Lower leg skin (tissue), 4 donors: ENCODE data around the gene RXYLT1. TPM values are rescaled to one million over a fixed set of nuclear protein-coding genes. Genes with fewer than 3 reads are reported as not detected.

Experiments
- DNase-seq, 2 donors: peaks; one replicate each; pipeline ENCODE4 v3.0.0-alpha.2; 2019; ENCODE audit warnings: low spot score in 2 of 2
- H3K4me3 ChIP-seq: fragments of 200-600 bp; sonication (generic); 2 replicates; pipeline ENCODE4 v1.5.1; 2017; ENCODE audit warnings: mild to moderate bottlenecking, low read depth; ENCODE audit not compliant: poor library complexity, severe bottlenecking
- CTCF ChIP-seq, 3 donors: fragments of 450-650 bp; IDR thresholded peaks; one replicate each; pipeline ENCODE4 v1.5.1; 2016; ENCODE audit warnings: antibody characterized with exemption in 3 of 3, mild to moderate bottlenecking in 3 of 3, moderate library complexity in 2 of 3
- POLR2A ChIP-seq, 2 donors: fragments of 450-650 bp; IDR thresholded peaks; one replicate each; pipeline ENCODE4 v1.6.1; 2016 to 2017; ENCODE audit warnings: antibody characterized with exemption in 2 of 2, mild to moderate bottlenecking in 1 of 2, moderate library complexity in 1 of 2
- WGBS, 2 donors: methylation state at CpG; one replicate each; pipeline ENCODE4 v1.1.5; 2018; 5-methylcytosine and 5-hydroxymethylcytosine counted together
- intact Hi-C: fragments of 100-400 bp; cut with DNase I; formaldehyde crosslinking; loops from one replicate; pipeline ENCODE4 v1.15.0; 2023; ENCODE audit warnings: low total_unique reads
- total RNA-seq, 4 donors: library from RNA; depleted of rRNA; stranded (reverse); fragments of >200 nt; gene quantifications; one replicate each; pipeline ENCODE4 v1.1.0, GENCODE V29; 2016

The RXYLT1 gene
- total RNA-seq, 4 donors from 2014 or later, result 10.1 to 16.4 (median 14.7) TPM

DNA sequence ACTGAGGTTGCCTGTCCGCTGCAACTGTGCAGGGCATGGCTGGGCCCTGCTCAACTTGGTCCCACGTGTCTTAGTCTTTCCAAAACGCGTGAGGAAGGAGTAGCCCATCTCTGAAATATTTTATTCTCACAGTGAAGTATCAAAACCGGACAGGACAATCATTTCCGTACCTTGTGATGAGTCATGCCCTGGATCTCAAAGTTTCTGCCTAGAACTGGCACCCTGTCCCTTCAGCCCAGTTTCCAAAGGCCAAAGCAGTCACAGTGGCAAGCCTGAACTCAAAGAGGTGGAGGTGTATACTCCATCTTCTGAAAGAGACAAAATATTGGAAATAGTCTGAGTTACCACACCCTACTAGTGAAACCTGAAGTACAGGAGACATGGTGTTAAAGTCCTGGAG, 36.3 kb downstream of the RXYLT1 start:
- intact Hi-C loops, result no loop called here
- WGBS, 2 donors, result 76 to 94% methylated on average over 6 of the region's 6 CpGs
- DNase-seq, result no peak
- no peak overlapping the region for H3K4me3 ChIP-seq
- TF ChIP-seq POLR2A (IDR thresholded peaks at IDR 0.05) (no peak), CTCF (IDR thresholded peaks at IDR 0.05) (no peak)

GRCh38 chr12:63820427-63820826, 40.7 kb downstream of the RXYLT1 start:
- intact Hi-C loops, result no loop called here
- WGBS, 2 donors, result 75 to 84% methylated on average over 1 of the region's 1 CpG
- DNase-seq, result no peak
- no peak for TF ChIP-seq POLR2A (IDR thresholded peaks at IDR 0.05)
- no peak overlapping the region for H3K4me3 ChIP-seq

- TF ChIP-seq CTCF (IDR thresholded peaks at IDR 0.05), result no peak
- TF ChIP-seq POLR2A (IDR thresholded peaks at IDR 0.05), result no peak
- intact Hi-C loops, result no loop called here
- no peak for DNase-seq
- H3K4me3 ChIP-seq, result no peak overlapping the region
- 13 to 26% methylated on average over 38 of the region's 38 CpGs for WGBS, 2 donors
These were observed 42.1 kb downstream of the RXYLT1 start for GRCh38 chr12:63821781-63822251.

GRCh38 chr12:63822352-63822751, 42.6 kb downstream of the RXYLT1 start:
- intact Hi-C loops, result no loop called here
- TF ChIP-seq CTCF (IDR thresholded peaks at IDR 0.05) (no peak), POLR2A (IDR thresholded peaks at IDR 0.05) (no peak)

GRCh38 chr12:63823040-63823439, 43.3 kb downstream of the RXYLT1 start:
- DNase-seq, result no peak
- TF ChIP-seq POLR2A (IDR thresholded peaks at IDR 0.05) (no peak), CTCF (IDR thresholded peaks at IDR 0.05) (no peak)
- H3K4me3 ChIP-seq, result no peak overlapping the region
- 82 to 89% methylated on average over 6 of the region's 6 CpGs for WGBS, 2 donors
- intact Hi-C loops, result no loop called here

More at GRCh38 chr12:63822352-63822751, 42.6 kb downstream of the RXYLT1 start:
- H3K4me3 ChIP-seq, result no peak overlapping the region
- 42 to 55% methylated on average over 6 of the region's 6 CpGs for whole genome bisulfite sequencing, 2 donors
- no peak for DNase-seq

GRCh38 chr12:63826006-63826585, 46.4 kb downstream of the RXYLT1 start:
- intact Hi-C loops, result no loop called here
- 27 to 33% methylated on average over 4 of the region's 4 CpGs for WGBS, 2 donors
- DNase-seq, result no peak
- TF ChIP-seq CTCF (IDR thresholded peaks at IDR 0.05), result peak in 1 of 3 donors; percentile 70
- no peak for TF ChIP-seq POLR2A (IDR thresholded peaks at IDR 0.05)
- no peak overlapping the region for H3K4me3 ChIP-seq
